Stomach (tissue), 4 donors: ENCODE data around the gene CAPZA1.

ENCODE experiments used
- CTCF ChIP-seq, 7 experiments: fragments of 450-650 bp in 4 of 7; fragments of 200-600 bp in 3 of 7; sonication (generic) in 3 of 7; IDR thresholded peaks; one replicate each; pipeline ENCODE4 v1.5.1; 2016 to 2019; ENCODE audit warnings: antibody characterized with exemption in 7 of 7, control low read depth in 2 of 7, mild to moderate bottlenecking in 1 of 7
- POLR2A ChIP-seq, 4 donors: fragments of 450-650 bp; IDR thresholded peaks; one replicate each; pipeline ENCODE4 v1.6.1; 2016; ENCODE audit warnings: antibody characterized with exemption in 4 of 4, control low read depth in 2 of 4, mild to moderate bottlenecking in 1 of 4, moderate library complexity in 1 of 4
- POLR2AphosphoS5 ChIP-seq, 3 donors: sonication (generic); formaldehyde crosslinking; IDR thresholded peaks; one replicate each; pipeline ENCODE4 v1.6.1; 2016; ENCODE audit warnings: antibody characterized with exemption in 3 of 3

GRCh38 chr1:112576240-112576639 is 43.4 kb upstream of the CAPZA1 start:
- no peak for TF ChIP-seq CTCF (IDR thresholded peaks at IDR 0.05)
- TF ChIP-seq POLR2AphosphoS5 (IDR thresholded peaks at IDR 0.05): no peak
- TF ChIP-seq POLR2A (IDR thresholded peaks at IDR 0.05): no peak
